8988T (cell line): ENCODE results near the gene NFATC1.
"Not testable (repeated sequence)": the region's sequence is repeated elsewhere in the genome, so short reads cannot be mapped to it uniquely, and the experiment has no call there.

Experiments
- DNase-seq: peaks from one replicate; pipeline ENCODE4 v3.0.0; 2011

The NFATC1 gene

GRCh38 chr18:79376661-79377060 is 19.1 kb upstream of the NFATC1 start:
- not testable (repeated sequence) for DNase-seq

- no peak for DNase-seq
Measured at GRCh38 chr18:79377187-79377891, 18.4 kb upstream of the NFATC1 start.

- peak; percentile 63 for DNase-seq
Measured at GRCh38 chr18:79378536-79379250, 17.0 kb upstream of the NFATC1 start.

GRCh38 chr18:79379251-79379905 is 16.4 kb upstream of the NFATC1 start:
- no peak for DNase-seq

- DNase-seq, result no peak
Measured at GRCh38 chr18:79379931-79380815, 15.6 kb upstream of the NFATC1 start.

GRCh38 chr18:79380816-79381806 is 14.6 kb upstream of the NFATC1 start:
- DNase-seq, result peak; percentile 60

- no peak for DNase-seq
Measured at GRCh38 chr18:79381811-79382311, 13.9 kb upstream of the NFATC1 start.

- no peak for DNase-seq
Measured at GRCh38 chr18:79382681-79383387, 12.9 kb upstream of the NFATC1 start.

GRCh38 chr18:79383388-79384056 is 12.2 kb upstream of the NFATC1 start:
- DNase-seq, result no peak

- no peak for DNase-seq
Measured at GRCh38 chr18:79384151-79384807, 11.5 kb upstream of the NFATC1 start.

GRCh38 chr18:79384834-79385233 is 10.9 kb upstream of the NFATC1 start:
- DNase-seq, result no peak

GRCh38 chr18:79385326-79385707 is 10.4 kb upstream of the NFATC1 start:
- DNase-seq, result no peak

- DNase-seq, result no peak
Measured at GRCh38 chr18:79385708-79386341, 9.9 kb upstream of the NFATC1 start.

GRCh38 chr18:79386547-79386946 is 9.2 kb upstream of the NFATC1 start:
- no peak for DNase-seq

- DNase-seq, result no peak
Measured at GRCh38 chr18:79387214-79387613, 8.5 kb upstream of the NFATC1 start.

- no peak for DNase-seq
Measured at GRCh38 chr18:79387615-79388014, 8.1 kb upstream of the NFATC1 start.

- no peak for DNase-seq
Measured at GRCh38 chr18:79388043-79388442, 7.7 kb upstream of the NFATC1 start.

GRCh38 chr18:79389689-79390088 is 6.0 kb upstream of the NFATC1 start:
- no peak for DNase-seq

- no peak for DNase-seq
Measured at GRCh38 chr18:79392226-79392625, 3.5 kb upstream of the NFATC1 start.
